ENCODE results near the gene ZC3H6. TPM values are rescaled to one million over a fixed set of nuclear protein-coding genes. Genes with fewer than 3 reads are reported as not detected.

The ZC3H6 gene
- total RNA-seq, 4 donors from 2014 or later = 10.3 to 38.5 (median 14.3) TPM

GRCh38 chr2:112242384-112242783 is 33.0 kb upstream of the ZC3H6 start:
- H3K4me3 ChIP-seq = no peak overlapping the region
- 83% methylated on average over 3 of the region's 3 CpGs for WGBS
- no peak for DNase-seq (ENCODE audit: low spot score in 2 of 2)
- no peak overlapping the region for H3K27ac ChIP-seq
- no peak for TF ChIP-seq EP300 (IDR thresholded peaks at IDR 0.05)
- TF ChIP-seq POLR2AphosphoS5 (IDR thresholded peaks at IDR 0.05) = no peak
- TF ChIP-seq CTCF (IDR thresholded peaks at IDR 0.05) = no peak
- TF ChIP-seq POLR2A (IDR thresholded peaks at IDR 0.05) = no peak
- H3K27me3 ChIP-seq = no peaks in the 10 kb centered on the region
- H3K36me3 ChIP-seq = peaks cover 13% of the 10 kb centered on the region
- no peaks in the 10 kb centered on the region for H3K4me1 ChIP-seq
- H3K9me3 ChIP-seq = no peaks in the 10 kb centered on the region

- Histone ChIP-seq H3K36me3 (peaks cover 21% of the 10 kb centered on the region), H3K4me3 (no peak overlapping the region), H3K27me3 (no peaks in the 10 kb centered on the region), H3K9me3 (no peaks in the 10 kb centered on the region), H3K4me1 (no peaks in the 10 kb centered on the region), H3K27ac (no peak overlapping the region)
- no peak for DNase-seq (ENCODE audit: low spot score in 2 of 2)
- 88% methylated on average over 4 of the region's 4 CpGs for WGBS
- no peak for TF ChIP-seq EP300 (IDR thresholded peaks at IDR 0.05)
Observed at GRCh38 chr2:112243233-112243632, 32.2 kb upstream of the ZC3H6 start.

DNA sequence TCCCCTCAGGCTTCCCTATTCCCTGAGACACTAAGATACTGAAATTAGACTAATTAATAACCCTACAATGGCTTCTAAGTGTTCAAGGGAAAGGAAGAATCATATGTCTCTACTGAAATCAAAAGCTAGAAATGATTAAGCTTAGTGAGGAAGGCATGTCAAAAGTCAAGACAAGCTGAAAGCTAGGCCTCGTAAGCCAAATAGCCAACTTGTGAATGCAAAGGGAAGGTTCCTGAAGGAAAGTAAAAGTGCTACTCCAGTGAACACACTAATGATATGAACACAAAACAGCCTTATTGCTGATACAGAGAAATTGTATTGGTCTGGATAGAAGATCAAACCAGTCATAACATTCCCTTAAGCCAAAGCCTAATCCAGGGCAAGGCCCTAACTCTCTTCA is 30.5 kb upstream of the ZC3H6 start:
- TF ChIP-seq POLR2A (IDR thresholded peaks at IDR 0.05) (no peak), POLR2AphosphoS5 (IDR thresholded peaks at IDR 0.05) (no peak), CTCF (IDR thresholded peaks at IDR 0.05) (no peak), EP300 (IDR thresholded peaks at IDR 0.05) (no peak)
- Histone ChIP-seq H3K9me3 (no peaks in the 10 kb centered on the region), H3K27ac (no peak overlapping the region), H3K4me1 (no peaks in the 10 kb centered on the region), H3K36me3 (peaks cover 34% of the 10 kb centered on the region), H3K4me3 (no peak overlapping the region), H3K27me3 (no peaks in the 10 kb centered on the region)
- no peak for DNase-seq (ENCODE audit: low spot score in 2 of 2)
- WGBS = 100% methylated on average over 1 of the region's 1 CpG

DNA sequence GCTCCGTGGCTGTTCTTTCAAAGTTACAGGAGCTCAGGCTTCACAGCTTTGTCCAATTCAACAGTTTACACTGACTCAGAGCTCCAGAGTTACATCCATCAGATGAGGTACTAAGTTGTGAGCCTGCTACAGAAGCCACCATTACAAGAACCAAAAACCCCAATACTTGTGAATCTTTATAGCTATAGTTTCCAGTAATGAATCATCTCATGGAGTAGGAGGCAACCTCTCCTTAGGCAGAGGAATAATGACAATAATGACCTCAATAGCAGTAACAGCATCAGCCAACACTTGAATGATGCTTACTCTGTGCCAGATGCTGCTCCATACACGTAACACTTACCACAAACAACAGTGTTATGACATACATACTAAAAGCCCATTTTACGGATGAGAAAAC is 24.1 kb upstream of the ZC3H6 start:
- peaks cover 30% of the 10 kb centered on the region for H3K36me3 ChIP-seq
- WGBS = 79% methylated on average over 3 of the region's 3 CpGs
- DNase-seq (ENCODE audit: low spot score in 2 of 2) = no peak

DNA sequence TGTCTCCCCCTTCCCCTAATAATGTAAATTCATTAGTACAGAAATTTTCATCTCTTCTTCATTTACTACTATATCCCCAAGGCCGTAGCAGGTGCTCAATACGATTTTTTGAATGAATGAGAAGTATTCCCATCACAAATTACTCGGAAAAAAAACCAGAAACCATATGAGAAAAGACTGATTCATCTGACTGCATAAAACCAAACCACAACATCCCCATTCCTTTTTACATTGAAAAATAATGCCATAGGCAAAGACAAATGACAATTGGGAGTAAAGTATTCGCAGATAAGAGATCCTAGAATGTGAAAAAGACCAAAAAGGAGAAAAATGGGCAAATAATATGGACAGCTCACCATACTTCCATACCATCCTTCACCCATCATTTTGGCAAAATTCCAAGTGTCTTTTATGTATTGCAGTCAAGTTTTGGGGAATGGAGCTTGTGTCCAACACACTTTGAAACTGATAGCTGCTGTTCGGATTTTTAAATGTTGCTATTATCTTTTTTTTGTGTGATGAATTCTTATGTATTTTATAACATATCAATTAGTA is 22.1 kb upstream of the ZC3H6 start:
- H3K36me3 ChIP-seq = peaks cover 12% of the 10 kb centered on the region
- no peak for TF ChIP-seq POLR2AphosphoS5 (IDR thresholded peaks at IDR 0.05)
- TF ChIP-seq EP300 (IDR thresholded peaks at IDR 0.05) = no peak
- no peak for TF ChIP-seq POLR2A (IDR thresholded peaks at IDR 0.05)
- TF ChIP-seq CTCF (IDR thresholded peaks at IDR 0.05) = no peak
- H3K27ac ChIP-seq = no peak overlapping the region
- WGBS = 82% methylated on average over 5 of the region's 5 CpGs
- no peaks in the 10 kb centered on the region for H3K9me3 ChIP-seq
- peaks cover 17% of the 10 kb centered on the region for H3K4me1 ChIP-seq
- H3K4me3 ChIP-seq = no peak overlapping the region
- DNase-seq (ENCODE audit: low spot score in 2 of 2) = no peak
- H3K27me3 ChIP-seq = no peaks in the 10 kb centered on the region

More for the DNA sequence above, 24.1 kb upstream of the ZC3H6 start:
- no peak overlapping the region for H3K4me3 ChIP-seq
- no peak overlapping the region for H3K27ac ChIP-seq
- TF ChIP-seq POLR2A (IDR thresholded peaks at IDR 0.05) (no peak), POLR2AphosphoS5 (IDR thresholded peaks at IDR 0.05) (no peak), EP300 (IDR thresholded peaks at IDR 0.05) (no peak), CTCF (IDR thresholded peaks at IDR 0.05) (no peak)
- no peaks in the 10 kb centered on the region for H3K27me3 ChIP-seq
- H3K9me3 ChIP-seq = no peaks in the 10 kb centered on the region
- peaks cover 17% of the 10 kb centered on the region for H3K4me1 ChIP-seq
